ENCODE data around the gene BSND. TPM values are rescaled to one million over a fixed set of nuclear protein-coding genes. Genes with fewer than 3 reads are reported as not detected.

Gene BSND
- total RNA-seq, 3 donors from 2014 or later = not detected

- ATAC-seq (no peak), DNase-seq (no peak)
- Mint-ChIP-seq H3K4me1 (ENCODE audit: low read depth) (no peaks in the 10 kb centered on the region), H3K36me3 (ENCODE audit: insufficient read depth) (no peaks in the 10 kb centered on the region), H3K27me3 (ENCODE audit: low read depth) (peaks cover 43% of the 10 kb centered on the region), H3K9me3 (no peaks in the 10 kb centered on the region), H3K4me3 (no peak overlapping the region)
These were observed 17.3 kb upstream of the BSND start for GRCh38 chr1:54981466-54981865.

- DNase-seq (no peak), ATAC-seq (no peak)
- Mint-ChIP-seq H3K9me3 (no peaks in the 10 kb centered on the region), H3K36me3 (ENCODE audit: insufficient read depth) (no peaks in the 10 kb centered on the region), H3K4me1 (ENCODE audit: low read depth) (no peaks in the 10 kb centered on the region), H3K4me3 (no peak overlapping the region), H3K27me3 (ENCODE audit: low read depth) (peaks cover 43% of the 10 kb centered on the region)
These were observed 16.0 kb upstream of the BSND start for GRCh38 chr1:54982739-54983138.

- Mint-ChIP-seq H3K4me3 (no peak overlapping the region), H3K4me1 (ENCODE audit: low read depth) (no peaks in the 10 kb centered on the region), H3K36me3 (ENCODE audit: insufficient read depth) (no peaks in the 10 kb centered on the region), H3K9me3 (no peaks in the 10 kb centered on the region), H3K27me3 (ENCODE audit: low read depth) (peaks cover 37% of the 10 kb centered on the region)
- DNase-seq (no peak), ATAC-seq (no peak)
These were observed 14.4 kb upstream of the BSND start for GRCh38 chr1:54984131-54984842.

GRCh38 chr1:54985556-54985955 lies 13.2 kb upstream of the BSND start:
- Mint-ChIP-seq H3K36me3 (ENCODE audit: insufficient read depth) (no peaks in the 10 kb centered on the region), H3K4me3 (no peak overlapping the region), H3K9me3 (no peaks in the 10 kb centered on the region), H3K4me1 (ENCODE audit: low read depth) (no peaks in the 10 kb centered on the region), H3K27me3 (ENCODE audit: low read depth) (peaks cover 30% of the 10 kb centered on the region)
- DNase-seq (no peak), ATAC-seq (no peak)

- no peak for ATAC-seq
- no peaks in the 10 kb centered on the region for H3K4me1 Mint-ChIP-seq (ENCODE audit: low read depth)
These were observed 12.7 kb upstream of the BSND start for GRCh38 chr1:54986025-54986424.

GRCh38 chr1:54986533-54986932 lies 12.2 kb upstream of the BSND start:
- peaks cover 24% of the 10 kb centered on the region for H3K27me3 Mint-ChIP-seq (ENCODE audit: low read depth)
- H3K36me3 Mint-ChIP-seq (ENCODE audit: insufficient read depth) = no peaks in the 10 kb centered on the region
- H3K4me1 Mint-ChIP-seq (ENCODE audit: low read depth) = no peaks in the 10 kb centered on the region
- no peak overlapping the region for H3K4me3 Mint-ChIP-seq
- no peak for ATAC-seq
- H3K9me3 Mint-ChIP-seq = no peaks in the 10 kb centered on the region
- no peak for DNase-seq

More at GRCh38 chr1:54986025-54986424, 12.7 kb upstream of the BSND start:
- peaks cover 29% of the 10 kb centered on the region for H3K27me3 Mint-ChIP-seq (ENCODE audit: low read depth)
- no peak overlapping the region for H3K4me3 Mint-ChIP-seq
- DNase-seq = no peak
- no peaks in the 10 kb centered on the region for H3K36me3 Mint-ChIP-seq (ENCODE audit: insufficient read depth)
- no peaks in the 10 kb centered on the region for H3K9me3 Mint-ChIP-seq

- H3K4me1 Mint-ChIP-seq (ENCODE audit: low read depth) = no peaks in the 10 kb centered on the region
- ATAC-seq (no peak), DNase-seq (no peak)
- no peaks in the 10 kb centered on the region for H3K9me3 Mint-ChIP-seq
- no peaks in the 10 kb centered on the region for H3K36me3 Mint-ChIP-seq (ENCODE audit: insufficient read depth)
- H3K4me3 Mint-ChIP-seq = no peak overlapping the region
- peaks cover 17% of the 10 kb centered on the region for H3K27me3 Mint-ChIP-seq (ENCODE audit: low read depth)
These were observed 11.3 kb upstream of the BSND start for GRCh38 chr1:54987427-54987826.

- ATAC-seq (no peak), DNase-seq (no peak)
- Mint-ChIP-seq H3K4me3 (no peak overlapping the region), H3K4me1 (ENCODE audit: low read depth) (no peaks in the 10 kb centered on the region), H3K27me3 (ENCODE audit: low read depth) (peaks cover 13% of the 10 kb centered on the region), H3K36me3 (ENCODE audit: insufficient read depth) (no peaks in the 10 kb centered on the region), H3K9me3 (no peaks in the 10 kb centered on the region)
These were observed 10.6 kb upstream of the BSND start for GRCh38 chr1:54987919-54988705.

GRCh38 chr1:54988975-54989374 lies 9.8 kb upstream of the BSND start:
- Mint-ChIP-seq H3K36me3 (ENCODE audit: insufficient read depth) (no peaks in the 10 kb centered on the region), H3K4me3 (no peak overlapping the region), H3K4me1 (ENCODE audit: low read depth) (no peaks in the 10 kb centered on the region), H3K9me3 (no peaks in the 10 kb centered on the region), H3K27me3 (ENCODE audit: low read depth) (peaks cover 7% of the 10 kb centered on the region)
- ATAC-seq (no peak), DNase-seq (no peak)

- H3K27me3 Mint-ChIP-seq (ENCODE audit: low read depth) = peaks cover 2% of the 10 kb centered on the region
- no peaks in the 10 kb centered on the region for H3K4me1 Mint-ChIP-seq (ENCODE audit: low read depth)
These were observed 9.3 kb upstream of the BSND start for GRCh38 chr1:54989473-54989872.

GRCh38 chr1:54989968-54990810 lies 8.5 kb upstream of the BSND start:
- peaks cover 2% of the 10 kb centered on the region for H3K4me1 Mint-ChIP-seq (ENCODE audit: low read depth)
- H3K9me3 Mint-ChIP-seq = no peaks in the 10 kb centered on the region
- DNase-seq = no peak
- H3K27me3 Mint-ChIP-seq (ENCODE audit: low read depth) = peaks cover 6% of the 10 kb centered on the region
- ATAC-seq = no peak
- no peak overlapping the region for H3K4me3 Mint-ChIP-seq
- no peaks in the 10 kb centered on the region for H3K36me3 Mint-ChIP-seq (ENCODE audit: insufficient read depth)

More at GRCh38 chr1:54989473-54989872, 9.3 kb upstream of the BSND start:
- Mint-ChIP-seq H3K36me3 (ENCODE audit: insufficient read depth) (no peaks in the 10 kb centered on the region), H3K9me3 (no peaks in the 10 kb centered on the region), H3K4me3 (no peak overlapping the region)
- no peak for DNase-seq
- ATAC-seq = no peak

GRCh38 chr1:54990916-54991315 lies 7.8 kb upstream of the BSND start:
- H3K9me3 Mint-ChIP-seq = no peaks in the 10 kb centered on the region
- DNase-seq (no peak), ATAC-seq (no peak)
- peaks cover 12% of the 10 kb centered on the region for H3K27me3 Mint-ChIP-seq (ENCODE audit: low read depth)
- H3K36me3 Mint-ChIP-seq (ENCODE audit: insufficient read depth) = no peaks in the 10 kb centered on the region
- H3K4me3 Mint-ChIP-seq = no peak overlapping the region
- H3K4me1 Mint-ChIP-seq (ENCODE audit: low read depth) = peaks cover 10% of the 10 kb centered on the region

GRCh38 chr1:54991939-54992338 lies 6.8 kb upstream of the BSND start:
- no peaks in the 10 kb centered on the region for H3K36me3 Mint-ChIP-seq (ENCODE audit: insufficient read depth)
- no peak for DNase-seq
- no peak overlapping the region for H3K4me3 Mint-ChIP-seq
- peaks cover 20% of the 10 kb centered on the region for H3K27me3 Mint-ChIP-seq (ENCODE audit: low read depth)
- no peak for ATAC-seq
- peaks cover 19% of the 10 kb centered on the region for H3K4me1 Mint-ChIP-seq (ENCODE audit: low read depth)
- no peaks in the 10 kb centered on the region for H3K9me3 Mint-ChIP-seq

GRCh38 chr1:54993140-54993539 lies 5.6 kb upstream of the BSND start:
- H3K4me1 Mint-ChIP-seq (ENCODE audit: low read depth) = peaks cover 24% of the 10 kb centered on the region
- no peak for DNase-seq
- ATAC-seq = no peak
- peaks cover 31% of the 10 kb centered on the region for H3K27me3 Mint-ChIP-seq (ENCODE audit: low read depth)
- H3K9me3 Mint-ChIP-seq = no peaks in the 10 kb centered on the region
- H3K4me3 Mint-ChIP-seq = no peak overlapping the region
- H3K36me3 Mint-ChIP-seq (ENCODE audit: insufficient read depth) = no peaks in the 10 kb centered on the region

Measured in activated T-cell treated with anti-CD3 and anti-CD28 coated beads, Interleukin-2, amount 50 U/mL, for 4 hours (primary cell).